GF-D8 (cell line): ENCODE measurements around the gene PRKAG3.
"Not testable (repeated sequence)": the region's sequence is repeated elsewhere in the genome, so short reads cannot be mapped to it uniquely, and the experiment has no call there.

Experiments used
- DNase-seq: peaks from one replicate; lab custom pipeline; 2025; lab: John Stamatoyannopoulos, UW

Gene PRKAG3

GRCh38 chr2:218780851-218781690 is 50.5 kb downstream of the PRKAG3 start:
- DNase-seq, result no peak

GRCh38 chr2:218780046-218780445 is 51.6 kb downstream of the PRKAG3 start:
- no peak for DNase-seq

- DNase-seq, result no peak
Observed at GRCh38 chr2:218777276-218777990, 54.2 kb downstream of the PRKAG3 start.

GRCh38 chr2:218776488-218776887 is 55.1 kb downstream of the PRKAG3 start:
- no peak for DNase-seq

GRCh38 chr2:218773881-218774280 is 57.7 kb downstream of the PRKAG3 start:
- no peak for DNase-seq

- not testable (repeated sequence) for DNase-seq
Observed at GRCh38 chr2:218772759-218773158, 58.8 kb downstream of the PRKAG3 start.
